Loucy (cell line): Measurements from ENCODE around the gene CSHL1.

Experiments
- H2AFZ ChIP-seq: fragments of 200-600 bp; sonication (generic); 2 replicates; pipeline ENCODE4 v1.6.0; 2016; ENCODE audit warnings: antibody characterized with exemption, mild to moderate bottlenecking, low read length, moderate library complexity
- H3F3A ChIP-seq: fragments of 200-600 bp; 2 replicates; pipeline ENCODE4 v1.6.0; 2016; ENCODE audit warnings: antibody characterized with exemption, low read depth, mild to moderate bottlenecking
- H3K27me3 ChIP-seq: fragments of 200-600 bp; sonication (generic); 2 replicates; pipeline ENCODE4 v1.6.1; 2014; ENCODE audit warnings: low read length, mild to moderate bottlenecking; ENCODE audit not compliant: insufficient read depth, poor library complexity, severe bottlenecking
- H3K36me3 ChIP-seq: fragments of 200-600 bp; sonication (generic); 2 replicates; pipeline ENCODE4 v1.6.1; 2016; ENCODE audit warnings: low read length; ENCODE audit not compliant: insufficient read depth
- H3K4me1 ChIP-seq: fragments of 200-600 bp; sonication (generic); 2 replicates; pipeline ENCODE4 v1.5.1; 2014; ENCODE audit warnings: low read length, mild to moderate bottlenecking; ENCODE audit not compliant: insufficient read depth, poor library complexity, severe bottlenecking
- H3K4me2 ChIP-seq: fragments of 200-600 bp; sonication (generic); 2 replicates; pipeline ENCODE4 v1.6.0; 2014; ENCODE audit warnings: antibody characterized with exemption, low read length, low read depth, mild to moderate bottlenecking; ENCODE audit not compliant: poor library complexity, severe bottlenecking
- H3K4me3 ChIP-seq: fragments of 200-600 bp; sonication (generic); 2 replicates; pipeline ENCODE4 v1.5.1; 2014; ENCODE audit warnings: low read length, mild to moderate bottlenecking, mixed read lengths; ENCODE audit not compliant: poor library complexity, severe bottlenecking
- H3K79me2 ChIP-seq: fragments of 200-600 bp; sonication (generic); 2 replicates; pipeline ENCODE4 v1.6.1; 2014; ENCODE audit warnings: low read length; ENCODE audit not compliant: insufficient read depth
- H3K9ac ChIP-seq: fragments of 200-600 bp; sonication (generic); 2 replicates; pipeline ENCODE4 v1.6.0; 2014; ENCODE audit warnings: mild to moderate bottlenecking, low read depth, low read length, moderate library complexity; ENCODE audit not compliant: poor library complexity, severe bottlenecking
- H3K9me2 ChIP-seq: fragments of 200-600 bp; sonication (generic); replicated peaks from 2 replicates; pipeline ENCODE4 v1.6.1; 2016; ENCODE audit warnings: low read depth, low read length, mixed read lengths
- H3K9me3 ChIP-seq: fragments of 200-600 bp; sonication (generic); 2 replicates; pipeline ENCODE4 v1.6.1; 2014; ENCODE audit warnings: mild to moderate bottlenecking, antibody characterized with exemption, low read length, low read depth; ENCODE audit not compliant: insufficient read depth
- H4K20me1 ChIP-seq: fragments of 200-600 bp; sonication (generic); 2 replicates; pipeline ENCODE4 v1.6.0; 2014; ENCODE audit warnings: antibody characterized with exemption, low read length, mild to moderate bottlenecking; ENCODE audit not compliant: insufficient read depth, poor library complexity, severe bottlenecking
- CTCF ChIP-seq: fragments of 200-600 bp; sonication (generic); conservative IDR thresholded peaks from 2 replicates; pipeline ENCODE4 v1.5.1; 2014; ENCODE audit warnings: mild to moderate bottlenecking, antibody characterized with exemption, low read length
- EZH2phosphoT487 ChIP-seq: fragments of 200-600 bp; IDR thresholded peaks from 2 replicates; pipeline ENCODE4 v1.6.1; 2018; ENCODE audit warnings: antibody characterized with exemption, mild to moderate bottlenecking, moderate library complexity, borderline replicate concordance

CSHL1 gene

GRCh38 chr17:63940584-63940983 is 29.5 kb upstream of the CSHL1 start:
- Histone ChIP-seq H3K36me3 (no peaks in the 10 kb centered on the region), H3K9me2 (no peaks in the 10 kb centered on the region), H3K9ac (no peak overlapping the region), H3K4me3 (no peak overlapping the region), H4K20me1 (no peaks in the 10 kb centered on the region), H3K79me2 (no peaks in the 10 kb centered on the region), H3K9me3 (no peaks in the 10 kb centered on the region), H2AFZ (no peak overlapping the region), H3K4me2 (no peak overlapping the region), H3K27me3 (no peaks in the 10 kb centered on the region), H3F3A (no peaks in the 10 kb centered on the region), H3K4me1 (peaks cover 28% of the 10 kb centered on the region)
- TF ChIP-seq EZH2phosphoT487 (no peak), CTCF (no peak)

- Histone ChIP-seq H3F3A (no peaks in the 10 kb centered on the region), H3K9me3 (no peaks in the 10 kb centered on the region), H3K4me1 (peaks cover 21% of the 10 kb centered on the region), H3K79me2 (no peaks in the 10 kb centered on the region), H3K9me2 (no peaks in the 10 kb centered on the region), H3K4me3 (no peak overlapping the region), H3K36me3 (no peaks in the 10 kb centered on the region), H3K9ac (peak overlapping the region; percentile 57), H4K20me1 (no peaks in the 10 kb centered on the region), H3K27me3 (no peaks in the 10 kb centered on the region), H3K4me2 (no peak overlapping the region), H2AFZ (no peak overlapping the region)
- no peak for TF ChIP-seq CTCF
- no peak for TF ChIP-seq EZH2phosphoT487
Measured at GRCh38 chr17:63939884-63940283, 28.8 kb upstream of the CSHL1 start.

GRCh38 chr17:63939401-63939800 is 28.3 kb upstream of the CSHL1 start:
- Histone ChIP-seq H3K9me3 (no peaks in the 10 kb centered on the region), H3K4me2 (peak overlapping the region; percentile 10), H3K27me3 (no peaks in the 10 kb centered on the region), H3K9ac (peak overlapping the region; percentile 57), H4K20me1 (no peaks in the 10 kb centered on the region), H3K4me1 (peaks cover 20% of the 10 kb centered on the region), H3F3A (no peaks in the 10 kb centered on the region), H2AFZ (no peak overlapping the region), H3K9me2 (no peaks in the 10 kb centered on the region), H3K79me2 (no peaks in the 10 kb centered on the region), H3K36me3 (no peaks in the 10 kb centered on the region), H3K4me3 (no peak overlapping the region)
- TF ChIP-seq CTCF (no peak), EZH2phosphoT487 (no peak)
